ENCODE data around the gene HMCN1. TPM values are rescaled to one million over a fixed set of nuclear protein-coding genes. Genes with fewer than 3 reads are reported as not detected.

Gene HMCN1
- total RNA-seq, 2 donors from 2014 or later, result 6.5 to 7.4 TPM

DNA sequence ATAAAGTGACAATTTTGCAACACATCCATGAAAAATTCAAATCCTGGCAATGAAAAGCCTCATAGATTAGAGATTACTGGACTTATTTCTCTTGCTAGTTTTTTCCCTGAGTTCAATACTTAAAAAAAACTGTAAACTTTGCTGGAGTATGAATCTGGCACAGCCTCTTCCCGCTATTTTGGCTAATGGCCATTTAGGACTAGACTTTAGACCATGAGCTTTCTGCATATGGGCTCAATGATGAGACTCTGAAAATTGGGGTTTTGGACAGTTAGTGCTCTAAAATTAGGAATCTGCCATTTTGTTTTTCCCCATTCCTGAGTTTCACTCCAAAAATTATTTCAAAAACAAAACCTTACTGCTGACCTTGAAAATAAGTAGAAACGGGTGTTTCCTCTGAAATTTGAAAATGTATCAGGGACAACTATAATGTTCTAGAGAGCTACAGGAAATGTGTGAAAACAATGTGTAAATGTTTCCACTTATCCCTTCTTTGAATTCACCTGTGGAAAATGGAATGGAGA, 137.5 kb downstream of the HMCN1 start:
- no peak overlapping the region for H3K27ac ChIP-seq (ENCODE audit: low read depth, low read length)
- no peaks in the 10 kb centered on the region for H3K9me3 Mint-ChIP-seq
- no peak overlapping the region for H3K9ac ChIP-seq (ENCODE audit: extremely low read depth, low read length, poor library complexity, severe bottlenecking)
- no peak for DNase-seq
- no peaks in the 10 kb centered on the region for H3K36me3 ChIP-seq (ENCODE audit: control insufficient read depth, insufficient read depth, low read length)
- no peak overlapping the region for H3K27ac Mint-ChIP-seq
- H3K36me3 Mint-ChIP-seq (ENCODE audit: low read depth), result no peaks in the 10 kb centered on the region
- no peak overlapping the region for H3K4me3 Mint-ChIP-seq
- H3K27me3 ChIP-seq (ENCODE audit: control insufficient read depth, insufficient read depth, low read length, poor library complexity, severe bottlenecking), result no peaks in the 10 kb centered on the region
- no peaks in the 10 kb centered on the region for H3K27me3 Mint-ChIP-seq (ENCODE audit: insufficient read depth)
- TF ChIP-seq, protein P1, sequence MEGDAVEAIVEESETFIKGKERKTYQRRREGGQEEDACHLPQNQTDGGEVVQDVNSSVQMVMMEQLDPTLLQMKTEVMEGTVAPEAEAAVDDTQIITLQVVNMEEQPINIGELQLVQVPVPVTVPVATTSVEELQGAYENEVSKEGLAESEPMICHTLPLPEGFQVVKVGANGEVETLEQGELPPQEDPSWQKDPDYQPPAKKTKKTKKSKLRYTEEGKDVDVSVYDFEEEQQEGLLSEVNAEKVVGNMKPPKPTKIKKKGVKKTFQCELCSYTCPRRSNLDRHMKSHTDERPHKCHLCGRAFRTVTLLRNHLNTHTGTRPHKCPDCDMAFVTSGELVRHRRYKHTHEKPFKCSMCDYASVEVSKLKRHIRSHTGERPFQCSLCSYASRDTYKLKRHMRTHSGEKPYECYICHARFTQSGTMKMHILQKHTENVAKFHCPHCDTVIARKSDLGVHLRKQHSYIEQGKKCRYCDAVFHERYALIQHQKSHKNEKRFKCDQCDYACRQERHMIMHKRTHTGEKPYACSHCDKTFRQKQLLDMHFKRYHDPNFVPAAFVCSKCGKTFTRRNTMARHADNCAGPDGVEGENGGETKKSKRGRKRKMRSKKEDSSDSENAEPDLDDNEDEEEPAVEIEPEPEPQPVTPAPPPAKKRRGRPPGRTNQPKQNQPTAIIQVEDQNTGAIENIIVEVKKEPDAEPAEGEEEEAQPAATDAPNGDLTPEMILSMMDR (conservative IDR thresholded peaks at IDR 0.05), result no peak
- H3K4me1 Mint-ChIP-seq, result peaks cover 9% of the 10 kb centered on the region
- H3K4me1 ChIP-seq (ENCODE audit: control insufficient read depth, insufficient read depth, low read length), result no peaks in the 10 kb centered on the region
- no peaks in the 10 kb centered on the region for H3K9me3 ChIP-seq (ENCODE audit: control insufficient read depth, low read length)
- no peak overlapping the region for H3K4me3 ChIP-seq (ENCODE audit: low read length)
- WGBS, 2 experiments (ENCODE audit: insufficient coverage in 1 of 2, insufficient read length in 1 of 2), result 95 to 100% methylated on average over 1 to 2 of the region's 2 CpGs

DNA sequence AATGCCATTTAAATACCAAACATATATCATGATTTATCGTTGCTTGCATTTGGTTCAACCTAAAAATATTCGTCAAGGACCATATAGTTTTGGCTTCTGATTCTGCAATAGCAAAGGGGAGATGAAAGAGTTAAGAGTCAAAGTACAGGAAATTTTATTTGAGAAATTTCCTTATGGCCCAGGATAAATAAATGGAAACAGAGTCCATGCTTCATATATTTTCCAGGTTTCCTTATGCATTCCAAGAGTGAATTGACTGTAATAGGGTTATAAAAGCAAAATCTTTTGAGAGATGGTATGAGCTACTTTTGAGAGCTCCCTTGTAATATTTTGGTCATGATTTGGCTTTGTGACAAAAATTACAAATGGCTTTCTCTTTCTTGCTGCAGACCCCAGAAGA, 140.1 kb downstream of the HMCN1 start:
- Histone ChIP-seq H3K27me3 (ENCODE audit: control insufficient read depth, insufficient read depth, low read length, poor library complexity, severe bottlenecking) (no peaks in the 10 kb centered on the region), H3K4me1 (ENCODE audit: control insufficient read depth, insufficient read depth, low read length) (no peaks in the 10 kb centered on the region)
- H3K36me3 Mint-ChIP-seq (ENCODE audit: low read depth), result no peaks in the 10 kb centered on the region

DNA sequence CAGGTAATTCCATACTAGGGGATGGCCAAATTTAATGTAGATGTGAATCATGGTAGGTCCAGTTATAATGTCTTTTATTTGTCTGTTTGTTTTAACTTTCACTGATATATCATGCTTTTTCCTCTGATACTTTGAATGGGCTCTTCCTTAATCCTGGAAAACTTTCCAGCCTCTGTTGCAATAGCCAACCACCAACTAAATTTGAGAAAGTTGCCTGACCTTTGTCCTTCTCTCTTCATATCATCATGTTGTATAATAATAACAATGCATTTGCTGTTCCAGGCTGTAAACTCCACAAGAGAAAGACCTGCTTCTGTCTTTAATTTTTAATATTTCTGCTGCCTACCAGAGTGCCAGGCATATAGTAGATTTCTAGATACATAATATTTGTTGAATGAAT, 146.1 kb downstream of the HMCN1 start:
- Histone ChIP-seq H3K27ac (ENCODE audit: low read depth, low read length) (no peak overlapping the region), H3K36me3 (ENCODE audit: control insufficient read depth, insufficient read depth, low read length) (no peaks in the 10 kb centered on the region), H3K9me3 (ENCODE audit: control insufficient read depth, low read length) (no peaks in the 10 kb centered on the region), H3K4me3 (ENCODE audit: low read length) (no peak overlapping the region), H3K27me3 (ENCODE audit: control insufficient read depth, insufficient read depth, low read length, poor library complexity, severe bottlenecking) (no peaks in the 10 kb centered on the region), H3K9ac (ENCODE audit: extremely low read depth, low read length, poor library complexity, severe bottlenecking) (no peak overlapping the region), H3K4me1 (ENCODE audit: control insufficient read depth, insufficient read depth, low read length) (no peaks in the 10 kb centered on the region)
- Mint-ChIP-seq H3K4me3 (no peak overlapping the region), H3K9me3 (no peaks in the 10 kb centered on the region), H3K27ac (no peak overlapping the region), H3K27me3 (ENCODE audit: insufficient read depth) (no peaks in the 10 kb centered on the region), H3K4me1 (no peaks in the 10 kb centered on the region), H3K36me3 (ENCODE audit: low read depth) (no peaks in the 10 kb centered on the region)
- DNase-seq, result no peak
- TF ChIP-seq, protein P1 (conservative IDR thresholded peaks at IDR 0.05), result no peak

More for the DNA sequence above, 140.1 kb downstream of the HMCN1 start:
- DNase-seq, result no peak
- H3K27ac ChIP-seq (ENCODE audit: low read depth, low read length), result no peak overlapping the region
- no peaks in the 10 kb centered on the region for H3K9me3 ChIP-seq (ENCODE audit: control insufficient read depth, low read length)
- no peaks in the 10 kb centered on the region for H3K36me3 ChIP-seq (ENCODE audit: control insufficient read depth, insufficient read depth, low read length)
- no peak overlapping the region for H3K9ac ChIP-seq (ENCODE audit: extremely low read depth, low read length, poor library complexity, severe bottlenecking)
- H3K4me3 ChIP-seq (ENCODE audit: low read length), result no peak overlapping the region
- Mint-ChIP-seq H3K9me3 (no peaks in the 10 kb centered on the region), H3K4me1 (peaks cover 9% of the 10 kb centered on the region), H3K4me3 (no peak overlapping the region), H3K27ac (no peak overlapping the region), H3K27me3 (ENCODE audit: insufficient read depth) (no peaks in the 10 kb centered on the region)
- WGBS, 2 experiments (ENCODE audit: insufficient coverage in 1 of 2, insufficient read length in 1 of 2), result 88 to 95% methylated on average over 2 of the region's 2 CpGs
- TF ChIP-seq, protein P1 (conservative IDR thresholded peaks at IDR 0.05), result no peak

Data from endodermal cell (in vitro differentiated cells).